Neural progenitor cell (in vitro differentiated cells): ENCODE data around the gene UAP1L1. TPM values are rescaled to one million over a fixed set of nuclear protein-coding genes. Genes with fewer than 3 reads are reported as not detected.

Source experiments
- DNase-seq: peaks from one replicate; pipeline ENCODE4 v3.0.0-alpha.2; 2016; ENCODE audit warnings: low spot score
- H2AFZ ChIP-seq: fragments of 200-600 bp; sonication (generic); replicated peaks from 2 replicates; pipeline ENCODE4 v1.6.1; 2016; ENCODE audit warnings: antibody characterized with exemption
- H3F3A ChIP-seq: fragments of 200-600 bp; sonication (generic); 2 replicates; pipeline ENCODE4 v1.6.1; 2016; ENCODE audit warnings: antibody characterized with exemption, low read depth
- H3K27ac ChIP-seq: fragments of 200-600 bp; sonication (generic); 2 replicates; pipeline ENCODE4 v1.5.1; 2016; ENCODE audit warnings: mild to moderate bottlenecking
- H3K27me3 ChIP-seq: fragments of 200-600 bp; sonication (generic); 2 replicates; pipeline ENCODE4 v1.6.1; 2016; ENCODE audit warnings: mild to moderate bottlenecking, moderate library complexity
- H3K36me3 ChIP-seq: fragments of 200-600 bp; sonication (generic); 2 replicates; pipeline ENCODE4 v1.5.1; 2016
- H3K4me1 ChIP-seq: fragments of 200-600 bp; sonication (generic); 2 replicates; pipeline ENCODE4 v1.6.1; 2016; ENCODE audit warnings: mixed run types
- H3K4me2 ChIP-seq: fragments of 200-600 bp; sonication (generic); 2 replicates; pipeline ENCODE4 v1.6.1; 2016
- H3K4me3 ChIP-seq: fragments of 200-600 bp; sonication (generic); 2 replicates; pipeline ENCODE4 v1.5.1; 2016
- H3K79me2 ChIP-seq: fragments of 200-600 bp; sonication (generic); 2 replicates; pipeline ENCODE4 v1.6.1; 2016; ENCODE audit warnings: low read depth
- H3K9ac ChIP-seq: fragments of 200-600 bp; sonication (generic); 2 replicates; pipeline ENCODE4 v1.6.1; 2016
- H3K9me3 ChIP-seq: fragments of 200-600 bp; sonication (generic); 2 replicates; pipeline ENCODE4 v1.5.1; 2016; ENCODE audit warnings: low read depth
- H4K20me1 ChIP-seq: fragments of 200-600 bp; sonication (generic); 2 replicates; pipeline ENCODE4 v1.6.1; 2016; ENCODE audit warnings: low read depth
- H3K27ac Mint-ChIP-seq: 3 replicates; pipeline ENCODE4 v1.8.0; 2021; ENCODE audit warnings: mixed read lengths
- H3K27me3 Mint-ChIP-seq: 2 replicates; pipeline ENCODE4 v1.8.0; 2022; ENCODE audit warnings: low read depth, mild to moderate bottlenecking, inconsistent platforms, moderate library complexity, mixed read lengths; ENCODE audit not compliant: insufficient read depth
- H3K36me3 Mint-ChIP-seq: 3 replicates; pipeline ENCODE4 v1.8.0; 2021; ENCODE audit warnings: mixed read lengths
- H3K4me1 Mint-ChIP-seq: 3 replicates; pipeline ENCODE4 v1.8.0; 2021; ENCODE audit warnings: mixed read lengths
- H3K4me3 Mint-ChIP-seq: 3 replicates; pipeline ENCODE4 v1.8.0; 2021; ENCODE audit warnings: mild to moderate bottlenecking, moderate library complexity, mixed read lengths
- H3K9me3 Mint-ChIP-seq: 3 replicates; pipeline ENCODE4 v1.8.0; 2020; ENCODE audit warnings: mixed read lengths
- EZH2 ChIP-seq: fragments of 200-600 bp; sonication (generic); IDR thresholded peaks from 2 replicates; pipeline ENCODE4 v1.6.1; 2017; ENCODE audit warnings: antibody characterized with exemption, mild to moderate bottlenecking, moderate library complexity
- EZH2phosphoT487 ChIP-seq: fragments of 200-600 bp; sonication (generic); IDR thresholded peaks from 2 replicates; pipeline ENCODE4 v1.6.1; 2017; ENCODE audit warnings: antibody characterized with exemption
- total RNA-seq: library from RNA; depleted of rRNA; stranded (reverse); fragments of >200 nt; gene quantifications from 2 replicates; pipeline ENCODE4 v1.2.3, GENCODE V29; 2015; ENCODE audit warnings: low replicate concordance
- TF ChIP-seq, protein P1 (sequence below): fragments of 200-600 bp; sonication (generic); IDR thresholded peaks from 2 replicates; pipeline ENCODE4 v1.5.1; 2017; ENCODE audit warnings: antibody characterized with exemption, mild to moderate bottlenecking

The UAP1L1 gene
- total RNA-seq, 1 donor from 2014 or later, result 0.51 TPM

DNA sequence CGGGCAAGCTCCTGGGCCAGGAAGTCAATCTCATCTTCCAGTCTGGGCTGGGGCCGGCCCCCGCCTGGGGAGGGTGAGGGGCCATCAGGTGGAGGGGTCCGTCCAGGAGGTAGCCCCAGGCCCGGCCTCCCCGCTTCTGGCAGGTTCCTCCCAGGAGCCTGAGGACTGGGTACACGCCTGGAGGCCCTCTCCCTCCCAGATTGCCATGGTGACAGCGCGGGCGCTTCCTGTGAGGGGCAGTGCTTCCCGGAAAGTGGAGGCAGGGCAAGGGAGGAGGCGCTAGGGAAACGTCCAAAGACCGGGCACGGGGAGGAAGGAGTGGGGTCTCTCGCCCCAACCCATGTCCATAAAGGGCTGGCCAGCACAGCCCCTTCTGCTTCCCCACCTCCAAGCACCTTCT lies 36.2 kb upstream of the UAP1L1 start:
- Mint-ChIP-seq H3K4me3 (no peak overlapping the region), H3K27ac (no peak overlapping the region), H3K27me3 (peaks cover 5% of the 10 kb centered on the region), H3K9me3 (no peaks in the 10 kb centered on the region), H3K36me3 (no peaks in the 10 kb centered on the region), H3K4me1 (peaks cover 4% of the 10 kb centered on the region)
- Histone ChIP-seq H3K27me3 (peaks cover 22% of the 10 kb centered on the region), H3K4me3 (no peak overlapping the region), H3K4me2 (no peak overlapping the region), H3F3A (peaks cover 5% of the 10 kb centered on the region), H4K20me1 (peaks cover 32% of the 10 kb centered on the region), H3K27ac (no peak overlapping the region), H3K9ac (no peak overlapping the region), H3K4me1 (peaks cover 6% of the 10 kb centered on the region), H3K79me2 (no peaks in the 10 kb centered on the region), H3K36me3 (no peaks in the 10 kb centered on the region), H3K9me3 (no peaks in the 10 kb centered on the region), H2AFZ (no peak overlapping the region)
- no peak for DNase-seq
- TF ChIP-seq EZH2phosphoT487 (no peak), EZH2 (no peak)
- TF ChIP-seq, protein P1, sequence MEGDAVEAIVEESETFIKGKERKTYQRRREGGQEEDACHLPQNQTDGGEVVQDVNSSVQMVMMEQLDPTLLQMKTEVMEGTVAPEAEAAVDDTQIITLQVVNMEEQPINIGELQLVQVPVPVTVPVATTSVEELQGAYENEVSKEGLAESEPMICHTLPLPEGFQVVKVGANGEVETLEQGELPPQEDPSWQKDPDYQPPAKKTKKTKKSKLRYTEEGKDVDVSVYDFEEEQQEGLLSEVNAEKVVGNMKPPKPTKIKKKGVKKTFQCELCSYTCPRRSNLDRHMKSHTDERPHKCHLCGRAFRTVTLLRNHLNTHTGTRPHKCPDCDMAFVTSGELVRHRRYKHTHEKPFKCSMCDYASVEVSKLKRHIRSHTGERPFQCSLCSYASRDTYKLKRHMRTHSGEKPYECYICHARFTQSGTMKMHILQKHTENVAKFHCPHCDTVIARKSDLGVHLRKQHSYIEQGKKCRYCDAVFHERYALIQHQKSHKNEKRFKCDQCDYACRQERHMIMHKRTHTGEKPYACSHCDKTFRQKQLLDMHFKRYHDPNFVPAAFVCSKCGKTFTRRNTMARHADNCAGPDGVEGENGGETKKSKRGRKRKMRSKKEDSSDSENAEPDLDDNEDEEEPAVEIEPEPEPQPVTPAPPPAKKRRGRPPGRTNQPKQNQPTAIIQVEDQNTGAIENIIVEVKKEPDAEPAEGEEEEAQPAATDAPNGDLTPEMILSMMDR, result no peak

DNA sequence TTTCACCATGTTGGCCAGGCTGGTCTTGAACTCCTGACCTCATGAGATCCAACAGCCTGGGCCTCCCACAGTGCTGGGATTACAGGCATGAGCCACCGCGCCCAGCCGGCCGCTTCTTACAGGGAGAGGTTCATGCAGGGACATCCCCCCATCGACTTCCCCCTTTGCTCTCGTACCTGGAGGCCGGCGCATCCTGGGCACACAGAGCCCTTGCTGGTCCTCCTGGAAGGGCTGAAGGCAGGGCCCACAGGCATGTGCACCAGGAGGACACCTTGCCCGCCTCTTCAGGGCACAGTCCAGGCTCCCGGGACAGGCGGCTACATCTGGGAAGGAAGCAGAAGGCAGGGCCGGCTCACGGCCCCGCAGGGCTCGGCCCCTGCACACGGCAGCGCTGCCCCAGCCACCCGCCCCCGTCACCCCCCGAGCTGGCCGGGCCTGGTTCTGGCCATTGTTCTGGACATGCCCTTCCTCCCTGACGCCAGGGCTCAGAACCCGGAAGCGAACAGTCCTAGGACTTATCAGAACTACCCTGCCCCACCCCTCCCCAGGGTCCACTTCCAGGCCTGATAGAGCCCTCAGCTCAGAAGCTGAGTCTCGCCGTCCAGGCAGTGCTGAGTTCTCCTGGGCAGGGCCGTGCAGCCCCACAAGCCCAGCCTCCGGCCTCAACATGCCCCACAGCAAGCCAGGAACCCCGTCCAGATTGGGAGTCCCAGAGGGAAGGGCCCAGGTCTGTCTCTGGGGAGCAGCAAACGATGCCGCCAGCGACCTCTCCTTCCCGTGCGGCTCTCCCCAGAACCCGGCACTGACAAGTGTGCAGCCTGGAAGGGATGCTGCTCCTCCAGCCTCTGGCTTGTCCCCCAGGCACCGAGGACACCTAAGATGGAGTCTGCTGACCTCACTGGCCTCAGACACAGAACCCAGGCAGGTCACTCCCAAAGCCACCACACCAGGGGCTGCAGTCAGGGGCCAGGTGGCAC lies 34.3 kb upstream of the UAP1L1 start:
- peaks cover 37% of the 10 kb centered on the region for H3K27me3 ChIP-seq
- H3K9me3 Mint-ChIP-seq, result no peaks in the 10 kb centered on the region
- peaks cover 5% of the 10 kb centered on the region for H3F3A ChIP-seq
- H3K9me3 ChIP-seq, result no peaks in the 10 kb centered on the region
- no peak overlapping the region for H3K4me3 ChIP-seq
- no peak overlapping the region for H3K27ac Mint-ChIP-seq
- H3K27ac ChIP-seq, result no peak overlapping the region
- H3K79me2 ChIP-seq, result no peaks in the 10 kb centered on the region
- DNase-seq, result no peak
- TF ChIP-seq, protein P1, result no peak
- TF ChIP-seq EZH2phosphoT487, result no peak
- no peak for TF ChIP-seq EZH2
- H3K9ac ChIP-seq, result no peak overlapping the region
- H3K4me1 ChIP-seq, result peaks cover 6% of the 10 kb centered on the region
- H3K36me3 Mint-ChIP-seq, result no peaks in the 10 kb centered on the region
- H3K27me3 Mint-ChIP-seq, result peaks cover 19% of the 10 kb centered on the region
- no peak overlapping the region for H2AFZ ChIP-seq
- H3K4me2 ChIP-seq, result no peak overlapping the region
- H3K4me3 Mint-ChIP-seq, result peak overlapping the region; percentile 60
- peaks cover 4% of the 10 kb centered on the region for H3K4me1 Mint-ChIP-seq
- peaks cover 44% of the 10 kb centered on the region for H4K20me1 ChIP-seq
- H3K36me3 ChIP-seq, result no peaks in the 10 kb centered on the region

DNA sequence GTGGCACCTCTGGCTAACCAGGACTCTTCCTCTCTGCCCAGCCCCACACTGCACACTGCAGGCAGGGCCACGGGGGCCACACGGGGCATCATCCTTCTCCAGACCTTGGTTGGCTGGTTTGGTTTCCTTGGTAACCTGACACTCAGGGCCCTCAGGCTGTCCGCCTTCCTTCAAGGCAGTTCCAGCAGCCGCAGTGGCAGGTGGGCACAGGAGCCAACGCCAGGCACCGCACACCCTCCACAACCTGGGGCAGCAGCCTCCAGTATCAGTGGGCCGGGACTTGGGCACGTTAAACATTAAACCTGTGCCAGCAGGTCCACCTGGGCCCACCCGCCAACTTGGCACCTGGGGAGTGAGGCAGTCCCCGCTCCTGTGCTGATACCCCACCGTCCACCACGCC lies 33.3 kb upstream of the UAP1L1 start:
- Histone ChIP-seq H3K4me2 (no peak overlapping the region), H3K79me2 (no peaks in the 10 kb centered on the region), H3K27me3 (peaks cover 47% of the 10 kb centered on the region), H3K4me3 (no peak overlapping the region), H3K9ac (no peak overlapping the region), H4K20me1 (peaks cover 52% of the 10 kb centered on the region), H3K36me3 (no peaks in the 10 kb centered on the region), H3F3A (peaks cover 5% of the 10 kb centered on the region), H2AFZ (no peak overlapping the region), H3K9me3 (no peaks in the 10 kb centered on the region), H3K27ac (no peak overlapping the region), H3K4me1 (peaks cover 6% of the 10 kb centered on the region)
- Mint-ChIP-seq H3K4me3 (peak overlapping the region; percentile 80), H3K36me3 (no peaks in the 10 kb centered on the region), H3K27ac (no peak overlapping the region), H3K9me3 (no peaks in the 10 kb centered on the region), H3K4me1 (peaks cover 4% of the 10 kb centered on the region), H3K27me3 (peaks cover 23% of the 10 kb centered on the region)
- DNase-seq, result no peak
- TF ChIP-seq, protein P1, result no peak
- TF ChIP-seq EZH2 (no peak), EZH2phosphoT487 (no peak)
